Activated B cell treated with CpG ODN at 0.5 μM for 24 hours (primary cell): ENCODE measurements around the gene CCDC141. TPM values are rescaled to one million over a fixed set of nuclear protein-coding genes. Genes with fewer than 3 reads are reported as not detected.

ENCODE experiments used
- ATAC-seq: fragments of 200-7000 bp; cut with Tn5 transposase; one replicate; pipeline ENCODE4 v1.10.0; 2021; ENCODE audit warnings: low read depth, mild to moderate bottlenecking, moderate library complexity
- CTCF ChIA-PET: fragments of 350-600 bp; sonication (Branson Sonifier 250); formaldehyde crosslinking; loops from one replicate; lab custom pipeline; 2021; ENCODE audit warnings: antibody characterized with exemption; lab: Charles Lee
- POLR2A ChIA-PET: fragments of 350-600 bp; sonication (Branson Sonifier 250); formaldehyde crosslinking; loops from one replicate; lab custom pipeline; 2021; ENCODE audit warnings: antibody characterized with exemption; lab: Charles Lee
- DNase-seq: peaks from one replicate; pipeline ENCODE4 v3.0.0; 2022
- H3K27ac Mint-ChIP-seq: one replicate; pipeline ENCODE4 v1.8.0; 2020; ENCODE audit warnings: mixed read lengths
- H3K27me3 Mint-ChIP-seq: one replicate; pipeline ENCODE4 v1.8.0; 2021; ENCODE audit warnings: mixed read lengths
- H3K36me3 Mint-ChIP-seq: one replicate; pipeline ENCODE4 v1.8.0; 2021; ENCODE audit warnings: low read depth, mixed read lengths
- H3K4me1 Mint-ChIP-seq: one replicate; pipeline ENCODE4 v1.8.0; 2021; ENCODE audit warnings: mixed read lengths
- H3K4me3 Mint-ChIP-seq: one replicate; pipeline ENCODE4 v1.8.0; 2020; ENCODE audit warnings: mild to moderate bottlenecking, mixed read lengths
- H3K9me3 Mint-ChIP-seq: one replicate; pipeline ENCODE4 v1.8.0; 2020; ENCODE audit warnings: mixed read lengths
- CTCF ChIP-seq: fragments of 200-600 bp; IDR thresholded peaks from one replicate; pipeline ENCODE4 v1.8.0; 2022; ENCODE audit warnings: antibody characterized with exemption, mild to moderate bottlenecking
- intact Hi-C: fragments of 100-400 bp; cut with micrococcal nuclease; formaldehyde crosslinking; loops from one replicate; pipeline ENCODE4 v1.15.1; 2024
- total RNA-seq: library from RNA; stranded (reverse); gene quantifications from 2 replicates; pipeline ENCODE4 v1.2.3, GENCODE V29; 2022

Gene CCDC141
- total RNA-seq, 1 donor from 2014 or later, result 38.8 TPM

GRCh38 chr2:179022685-179023084 is 27.3 kb downstream of the CCDC141 start:
- ATAC-seq (no peak), DNase-seq (no peak)
- ChIA-PET POLR2A (interaction anchor here (3.1 to 3.7 kb wide), 2 partner anchors 9 to 27 kb away, joined by 19 to 39 read pairs; partner anchors contain the start of gene CCDC141), CTCF (interaction anchor here (1.1 to 6.5 kb wide), 4 partner anchors 9 to 132 kb away, joined by 5 to 57 read pairs (median 20); partner anchors contain the start of gene CCDC141)
- TF ChIP-seq CTCF, result no peak
- intact Hi-C loops, result loop anchor here (5.0 kb wide), 1 partner anchor 240 kb away; the partner anchor contains the start of gene SESTD1
- peaks cover 56% of the 10 kb centered on the region for H3K4me1 Mint-ChIP-seq
- H3K27me3 Mint-ChIP-seq, result no peaks in the 10 kb centered on the region
- H3K36me3 Mint-ChIP-seq, result peaks cover 17% of the 10 kb centered on the region
- H3K27ac Mint-ChIP-seq, result peak overlapping the region; percentile 57
- H3K9me3 Mint-ChIP-seq, result peaks cover 14% of the 10 kb centered on the region
- H3K4me3 Mint-ChIP-seq, result peak overlapping the region; percentile 37

- Mint-ChIP-seq H3K36me3 (peaks cover 6% of the 10 kb centered on the region), H3K27ac (peak overlapping the region; percentile 57), H3K4me3 (peak overlapping the region; percentile 74), H3K4me1 (peaks cover 58% of the 10 kb centered on the region), H3K27me3 (no peaks in the 10 kb centered on the region), H3K9me3 (peaks cover 6% of the 10 kb centered on the region)
- intact Hi-C loops, result loop anchor here (1.0 to 5.0 kb wide), 4 partner anchors 10 to 241 kb away; partner anchors contain the start of gene SESTD1
- ATAC-seq (peak; percentile 91), DNase-seq (no peak)
- TF ChIP-seq CTCF, result no peak
- CTCF ChIA-PET, result interaction anchor here (1.0 to 6.5 kb wide), 11 partner anchors 11 to 130 kb away, joined by 3 to 57 read pairs (median 8); partner anchors contain the start of gene CCDC141
- POLR2A ChIA-PET, result interaction anchor here (0.9 to 3.7 kb wide), 7 partner anchors 10 to 108 kb away, joined by 3 to 39 read pairs (median 5); partner anchors contain the start of gene CCDC141
Observed at GRCh38 chr2:179021258-179021657, 28.7 kb downstream of the CCDC141 start.

GRCh38 chr2:179020156-179020750 is 29.7 kb downstream of the CCDC141 start:
- CTCF ChIA-PET, result interaction anchor here (0.6 to 6.5 kb wide), 25 partner anchors 10 to 224 kb away, joined by 3 to 57 read pairs (median 4); partner anchors contain the start of gene CCDC141
- POLR2A ChIA-PET, result interaction anchor here (0.8 to 3.7 kb wide), 7 partner anchors 11 to 127 kb away, joined by 3 to 39 read pairs (median 5); partner anchors contain the start of gene CCDC141
- intact Hi-C loops, result loop anchor here (1.0 to 5.0 kb wide), 5 partner anchors 76 to 242 kb away; partner anchors contain the start of gene SESTD1
- ATAC-seq (peak; percentile 64), DNase-seq (peak; percentile 31)
- Mint-ChIP-seq H3K36me3 (peaks cover under 1% of the 10 kb centered on the region), H3K27ac (peak overlapping the region; percentile 46), H3K4me1 (peaks cover 52% of the 10 kb centered on the region), H3K4me3 (no peak overlapping the region), H3K9me3 (peaks cover under 1% of the 10 kb centered on the region), H3K27me3 (no peaks in the 10 kb centered on the region)
- TF ChIP-seq CTCF, result no peak

GRCh38 chr2:179019260-179019659 is 30.7 kb downstream of the CCDC141 start:
- Mint-ChIP-seq H3K4me3 (no peak overlapping the region), H3K36me3 (peaks cover 2% of the 10 kb centered on the region), H3K27me3 (no peaks in the 10 kb centered on the region), H3K9me3 (no peaks in the 10 kb centered on the region), H3K4me1 (peaks cover 47% of the 10 kb centered on the region), H3K27ac (no peak overlapping the region)
- POLR2A ChIA-PET, result interaction anchor here (3.7 kb wide), 1 partner anchor 30 kb away, joined by 39 read pairs; the partner anchor contains the start of gene CCDC141
- intact Hi-C loops, result no loop called here
- DNase-seq (no peak), ATAC-seq (no peak)
- CTCF ChIA-PET, result interaction anchor here (0.9 to 6.5 kb wide), 10 partner anchors 13 to 223 kb away, joined by 3 to 57 read pairs (median 8); no protein-coding TSS in a partner anchor
- TF ChIP-seq CTCF, result no peak
